ENCODE measurements around the gene MYPOP. TPM values are rescaled to one million over a fixed set of nuclear protein-coding genes. Genes with fewer than 3 reads are reported as not detected.

Gene MYPOP
- total and polyA plus RNA-seq, 2 donors: 1.8 to 9.1 TPM

GRCh38 chr19:45862564-45863334, 39.7 kb downstream of the MYPOP start, which contains the start of gene SYMPK:
SYMPK (minus strand) TSS chr19:45863147; CDS start chr19:45854495, 8,652 bp downstream.
- under 1% methylated on average over 65 of the region's 65 CpGs for WGBS
- peaks cover 18 to 22% of the 10 kb centered on the region in 2 donors for H3K36me3 ChIP-seq (ENCODE audit: control insufficient read depth in 2 of 2, insufficient read depth in 2 of 2, low read length in 1 of 2)
- peaks cover 0 to 12% of the 10 kb centered on the region in 2 donors for H3K4me1 ChIP-seq (ENCODE audit: control insufficient read depth in 2 of 2, insufficient read depth in 2 of 2, low read length in 2 of 2)
- H3K27me3 ChIP-seq (ENCODE audit: control insufficient read depth in 2 of 2, insufficient read depth in 1 of 2, low read length in 1 of 2): peaks cover 28 to 42% of the 10 kb centered on the region in 2 donors
- peak within 1 kb of the TSS; percentile 94 to 96 for H3K27ac ChIP-seq (ENCODE audit: low read depth in 1 of 2, low read length in 1 of 2)
- peak; percentile 96 to 99 (median 97) for DNase-seq (ENCODE audit: low read depth in 6 of 9, low spot score in 9 of 9)
- H3K9me3 ChIP-seq (ENCODE audit: control insufficient read depth in 2 of 2, insufficient read depth in 1 of 2, low read length in 1 of 2): no peaks in the 10 kb centered on the region
- H3K4me3 ChIP-seq (ENCODE audit: low read length in 2 of 2): peak within 1 kb of the TSS; percentile 66 to 86

GRCh38 chr19:45862271-45862563, 40.2 kb downstream of the MYPOP start:
- WGBS: under 1% methylated on average over 11 of the region's 11 CpGs
- H3K9me3 ChIP-seq (ENCODE audit: control insufficient read depth in 2 of 2, insufficient read depth in 1 of 2, low read length in 1 of 2): no peaks in the 10 kb centered on the region
- H3K36me3 ChIP-seq (ENCODE audit: control insufficient read depth in 2 of 2, insufficient read depth in 2 of 2, low read length in 1 of 2): peaks cover 18 to 22% of the 10 kb centered on the region in 2 donors
- DNase-seq (ENCODE audit: low read depth in 6 of 9, low spot score in 9 of 9): no peak
- peaks cover 28 to 40% of the 10 kb centered on the region in 2 donors for H3K27me3 ChIP-seq (ENCODE audit: control insufficient read depth in 2 of 2, insufficient read depth in 1 of 2, low read length in 1 of 2)
- peak overlapping the region; percentile 66 to 86 for H3K4me3 ChIP-seq (ENCODE audit: low read length in 2 of 2)
- H3K4me1 ChIP-seq (ENCODE audit: control insufficient read depth in 2 of 2, insufficient read depth in 2 of 2, low read length in 2 of 2): peaks cover 0 to 12% of the 10 kb centered on the region in 2 donors
- peak overlapping the region; percentile 94 to 96 for H3K27ac ChIP-seq (ENCODE audit: low read depth in 1 of 2, low read length in 1 of 2)

- Histone ChIP-seq H3K27ac (ENCODE audit: low read depth in 1 of 2, low read length in 1 of 2) (no peak overlapping the region), H3K27me3 (ENCODE audit: control insufficient read depth in 2 of 2, insufficient read depth in 1 of 2, low read length in 1 of 2) (peaks cover 18 to 24% of the 10 kb centered on the region in 2 donors), H3K9me3 (ENCODE audit: control insufficient read depth in 2 of 2, insufficient read depth in 1 of 2, low read length in 1 of 2) (no peaks in the 10 kb centered on the region), H3K4me1 (ENCODE audit: control insufficient read depth in 2 of 2, insufficient read depth in 2 of 2, low read length in 2 of 2) (peaks cover 0 to 12% of the 10 kb centered on the region in 2 donors), H3K4me3 (ENCODE audit: low read length in 2 of 2) (no peak overlapping the region), H3K36me3 (ENCODE audit: control insufficient read depth in 2 of 2, insufficient read depth in 2 of 2, low read length in 1 of 2) (peaks cover 18 to 28% of the 10 kb centered on the region in 2 donors)
- no peak for DNase-seq (ENCODE audit: low read depth in 6 of 9, low spot score in 9 of 9)
- WGBS: 98% methylated on average over 15 of the region's 15 CpGs
Measured at GRCh38 chr19:45860359-45861259, 41.8 kb downstream of the MYPOP start.

- Histone ChIP-seq H3K36me3 (ENCODE audit: control insufficient read depth in 2 of 2, insufficient read depth in 2 of 2, low read length in 1 of 2) (peaks cover 64 to 66% of the 10 kb centered on the region in 2 donors), H3K4me1 (ENCODE audit: control insufficient read depth in 2 of 2, insufficient read depth in 2 of 2, low read length in 2 of 2) (no peaks in the 10 kb centered on the region), H3K27me3 (ENCODE audit: control insufficient read depth in 2 of 2, insufficient read depth in 1 of 2, low read length in 1 of 2) (no peaks in the 10 kb centered on the region), H3K9me3 (ENCODE audit: control insufficient read depth in 2 of 2, insufficient read depth in 1 of 2, low read length in 1 of 2) (no peaks in the 10 kb centered on the region), H3K27ac (ENCODE audit: low read depth in 1 of 2, low read length in 1 of 2) (no peak overlapping the region), H3K4me3 (ENCODE audit: low read length in 2 of 2) (no peak overlapping the region)
- no peak for DNase-seq (ENCODE audit: low read depth in 6 of 9, low spot score in 9 of 9)
- WGBS: 98% methylated on average over 16 of the region's 16 CpGs
Measured at GRCh38 chr19:45854167-45854778, 48.1 kb downstream of the MYPOP start.

- no peaks in the 10 kb centered on the region for H3K9me3 ChIP-seq (ENCODE audit: control insufficient read depth in 2 of 2, insufficient read depth in 1 of 2, low read length in 1 of 2)
- no peak overlapping the region for H3K4me3 ChIP-seq (ENCODE audit: low read length in 2 of 2)
- no peaks in the 10 kb centered on the region for H3K27me3 ChIP-seq (ENCODE audit: control insufficient read depth in 2 of 2, insufficient read depth in 1 of 2, low read length in 1 of 2)
- no peak overlapping the region for H3K27ac ChIP-seq (ENCODE audit: low read depth in 1 of 2, low read length in 1 of 2)
- no peaks in the 10 kb centered on the region for H3K4me1 ChIP-seq (ENCODE audit: control insufficient read depth in 2 of 2, insufficient read depth in 2 of 2, low read length in 2 of 2)
- WGBS: 95% methylated on average over 7 of the region's 7 CpGs
- H3K36me3 ChIP-seq (ENCODE audit: control insufficient read depth in 2 of 2, insufficient read depth in 2 of 2, low read length in 1 of 2): peaks cover 66 to 68% of the 10 kb centered on the region in 2 donors
- DNase-seq (ENCODE audit: low read depth in 6 of 9, low spot score in 9 of 9): no peak
Measured at GRCh38 chr19:45852983-45853382, 49.4 kb downstream of the MYPOP start.

GRCh38 chr19:45852145-45852750, 50.2 kb downstream of the MYPOP start:
- no peaks in the 10 kb centered on the region for H3K4me1 ChIP-seq (ENCODE audit: control insufficient read depth in 2 of 2, insufficient read depth in 2 of 2, low read length in 2 of 2)
- H3K9me3 ChIP-seq (ENCODE audit: control insufficient read depth in 2 of 2, insufficient read depth in 1 of 2, low read length in 1 of 2): no peaks in the 10 kb centered on the region
- 93% methylated on average over 10 of the region's 10 CpGs for WGBS
- no peaks in the 10 kb centered on the region for H3K27me3 ChIP-seq (ENCODE audit: control insufficient read depth in 2 of 2, insufficient read depth in 1 of 2, low read length in 1 of 2)
- DNase-seq (ENCODE audit: low read depth in 6 of 9, low spot score in 9 of 9): no peak
- peaks cover 72 to 74% of the 10 kb centered on the region in 2 donors for H3K36me3 ChIP-seq (ENCODE audit: control insufficient read depth in 2 of 2, insufficient read depth in 2 of 2, low read length in 1 of 2)
- no peak overlapping the region for H3K27ac ChIP-seq (ENCODE audit: low read depth in 1 of 2, low read length in 1 of 2)
- H3K4me3 ChIP-seq (ENCODE audit: low read length in 2 of 2): no peak overlapping the region

GRCh38 chr19:45848922-45849321, 53.5 kb downstream of the MYPOP start:
- WGBS: 97% methylated on average over 4 of the region's 4 CpGs
- Histone ChIP-seq H3K4me1 (ENCODE audit: control insufficient read depth in 2 of 2, insufficient read depth in 2 of 2, low read length in 2 of 2) (no peaks in the 10 kb centered on the region), H3K36me3 (ENCODE audit: control insufficient read depth in 2 of 2, insufficient read depth in 2 of 2, low read length in 1 of 2) (peaks cover 82 to 84% of the 10 kb centered on the region in 2 donors), H3K9me3 (ENCODE audit: control insufficient read depth in 2 of 2, insufficient read depth in 1 of 2, low read length in 1 of 2) (no peaks in the 10 kb centered on the region), H3K4me3 (ENCODE audit: low read length in 2 of 2) (no peak overlapping the region), H3K27me3 (ENCODE audit: control insufficient read depth in 2 of 2, insufficient read depth in 1 of 2, low read length in 1 of 2) (no peaks in the 10 kb centered on the region), H3K27ac (ENCODE audit: low read depth in 1 of 2, low read length in 1 of 2) (no peak overlapping the region)
- no peak for DNase-seq (ENCODE audit: low read depth in 6 of 9, low spot score in 9 of 9)

- DNase-seq (ENCODE audit: low read depth in 6 of 9, low spot score in 9 of 9): no peak
- H3K27ac ChIP-seq (ENCODE audit: low read depth in 1 of 2, low read length in 1 of 2): no peak overlapping the region
- 95% methylated on average over 13 of the region's 13 CpGs for WGBS
- H3K4me1 ChIP-seq (ENCODE audit: control insufficient read depth in 2 of 2, insufficient read depth in 2 of 2, low read length in 2 of 2): no peaks in the 10 kb centered on the region
- H3K9me3 ChIP-seq (ENCODE audit: control insufficient read depth in 2 of 2, insufficient read depth in 1 of 2, low read length in 1 of 2): no peaks in the 10 kb centered on the region
- H3K36me3 ChIP-seq (ENCODE audit: control insufficient read depth in 2 of 2, insufficient read depth in 2 of 2, low read length in 1 of 2): peaks cover 84 to 85% of the 10 kb centered on the region in 2 donors
- H3K4me3 ChIP-seq (ENCODE audit: low read length in 2 of 2): no peak overlapping the region
- H3K27me3 ChIP-seq (ENCODE audit: control insufficient read depth in 2 of 2, insufficient read depth in 1 of 2, low read length in 1 of 2): no peaks in the 10 kb centered on the region
Measured at GRCh38 chr19:45847663-45848062, 54.8 kb downstream of the MYPOP start.
